Subcutaneous abdominal adipose tissue (tissue), 5 donors: Measurements from ENCODE around the gene GINS2.
A peak's percentile ranks its signal among the peaks of the same experiment; 100 is the strongest.

ENCODE experiments used
- H3K27ac ChIP-seq: one replicate; pipeline ENCODE4 v1.7.0; 2013; ENCODE audit warnings: low read depth, mild to moderate bottlenecking, inconsistent platforms, low read length, moderate library complexity
- H3K27me3 ChIP-seq, 5 donors: one replicate each; pipeline ENCODE4 v1.7.0; 2013; ENCODE audit warnings: low read length in 5 of 5, inconsistent platforms in 1 of 5; ENCODE audit not compliant: control insufficient read depth in 5 of 5, insufficient read depth in 4 of 5
- H3K36me3 ChIP-seq, 5 donors: one replicate each; pipeline ENCODE4 v1.7.0; 2013; ENCODE audit warnings: low read length in 5 of 5; ENCODE audit not compliant: control insufficient read depth in 5 of 5, insufficient read depth in 5 of 5
- H3K4me1 ChIP-seq, 5 donors: one replicate each; pipeline ENCODE4 v1.7.0; 2013; ENCODE audit warnings: low read length in 5 of 5, mild to moderate bottlenecking in 3 of 5, moderate library complexity in 1 of 5; ENCODE audit not compliant: control insufficient read depth in 5 of 5, insufficient read depth in 5 of 5
- H3K4me3 ChIP-seq, 5 donors: one replicate each; pipeline ENCODE4 v1.7.0; 2013; ENCODE audit warnings: low read length in 5 of 5, low read depth in 1 of 5
- H3K9ac ChIP-seq, 5 donors: one replicate each; pipeline ENCODE4 v1.7.0; 2013; ENCODE audit warnings: low read length in 5 of 5, mild to moderate bottlenecking in 4 of 5, moderate library complexity in 3 of 5
- H3K9me3 ChIP-seq, 5 donors: one replicate each; pipeline ENCODE4 v1.7.0; 2013; ENCODE audit warnings: low read length in 5 of 5; ENCODE audit not compliant: control insufficient read depth in 5 of 5
- donor health status: healthy.
- donor health status: healthy.
- donor health status: healthy.
- donor health status: healthy.
- donor health status: healthy.

Gene GINS2

GRCh38 chr16:85673529-85674417 lies 15.0 kb downstream of the GINS2 start:
- H3K36me3 ChIP-seq: peaks cover 20 to 92% (median 63%) of the 10 kb centered on the region in 5 donors
- H3K9ac ChIP-seq: peak overlapping the region in 1 of 5 donors; percentile 6
- H3K27me3 ChIP-seq: no peaks in the 10 kb centered on the region
- H3K27ac ChIP-seq: peak overlapping the region; percentile 51
- H3K9me3 ChIP-seq: no peaks in the 10 kb centered on the region
- peaks cover 0 to 14% (median 11%) of the 10 kb centered on the region in 5 donors for H3K4me1 ChIP-seq
- no peak overlapping the region for H3K4me3 ChIP-seq

GRCh38 chr16:85670840-85671239 lies 17.9 kb downstream of the GINS2 start:
- Histone ChIP-seq H3K4me1 (peaks cover 0 to 14% (median 11%) of the 10 kb centered on the region in 5 donors), H3K36me3 (peaks cover 24 to 96% (median 89%) of the 10 kb centered on the region in 5 donors), H3K9ac (no peak overlapping the region), H3K4me3 (no peak overlapping the region), H3K27me3 (no peaks in the 10 kb centered on the region), H3K9me3 (no peaks in the 10 kb centered on the region), H3K27ac (no peak overlapping the region)

DNA sequence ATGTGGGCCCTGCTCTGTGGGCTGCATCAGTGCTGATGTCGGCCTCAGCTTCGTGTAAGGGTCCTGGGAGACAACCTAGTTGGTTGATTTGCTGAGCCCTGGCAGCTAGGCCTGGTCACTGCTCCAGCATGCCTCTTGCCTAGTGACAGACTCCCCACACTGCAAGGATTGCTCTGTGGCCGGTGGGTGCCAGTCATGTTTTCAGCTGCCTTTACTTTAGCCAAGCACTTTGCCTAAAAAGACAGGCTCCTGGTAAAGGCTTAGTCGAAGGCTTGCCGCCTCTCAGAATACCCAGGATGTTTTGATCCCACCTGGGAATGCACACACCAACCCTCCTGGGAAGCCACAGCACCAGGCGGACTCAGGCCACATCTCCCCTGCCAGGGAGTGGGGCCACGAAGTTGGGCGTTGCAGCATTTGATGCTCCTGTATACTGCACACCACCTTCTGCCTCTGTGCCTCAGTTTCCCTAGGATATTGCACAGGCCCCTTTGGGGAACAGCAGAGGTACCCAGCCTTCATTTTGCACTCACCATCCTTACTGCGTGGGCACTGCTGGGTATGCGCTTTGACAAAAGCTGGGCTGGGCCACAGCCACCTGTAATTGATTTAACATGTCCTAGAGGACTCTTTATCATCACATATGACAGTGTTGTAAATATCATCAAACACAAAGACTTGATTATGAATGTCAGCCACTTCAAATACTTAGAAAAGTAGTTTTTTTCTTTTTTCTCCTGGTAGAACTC lies 19.9 kb downstream of the GINS2 start:
- Histone ChIP-seq H3K4me3 (no peak overlapping the region), H3K27me3 (no peaks in the 10 kb centered on the region), H3K9ac (no peak overlapping the region), H3K4me1 (peaks cover 0 to 9% (median 6%) of the 10 kb centered on the region in 5 donors), H3K9me3 (no peaks in the 10 kb centered on the region), H3K27ac (no peak overlapping the region), H3K36me3 (peaks cover 22 to 96% (median 94%) of the 10 kb centered on the region in 5 donors)

GRCh38 chr16:85667841-85668413 lies 20.8 kb downstream of the GINS2 start:
- no peaks in the 10 kb centered on the region for H3K9me3 ChIP-seq
- no peaks in the 10 kb centered on the region for H3K27me3 ChIP-seq
- peaks cover 19 to 98% (median 96%) of the 10 kb centered on the region in 5 donors for H3K36me3 ChIP-seq
- no peak overlapping the region for H3K27ac ChIP-seq
- H3K9ac ChIP-seq: no peak overlapping the region
- no peak overlapping the region for H3K4me3 ChIP-seq
- H3K4me1 ChIP-seq: peaks cover 0 to 5% (median 0%) of the 10 kb centered on the region in 5 donors

- H3K4me1 ChIP-seq: peaks cover 0 to 5% (median 0%) of the 10 kb centered on the region in 5 donors
- H3K9me3 ChIP-seq: no peaks in the 10 kb centered on the region
- H3K27me3 ChIP-seq: no peaks in the 10 kb centered on the region
- no peak overlapping the region for H3K4me3 ChIP-seq
- no peak overlapping the region for H3K27ac ChIP-seq
- no peak overlapping the region for H3K9ac ChIP-seq
- peaks cover 13 to 98% (median 96%) of the 10 kb centered on the region in 5 donors for H3K36me3 ChIP-seq
Measured at GRCh38 chr16:85667261-85667660, 21.5 kb downstream of the GINS2 start.

DNA sequence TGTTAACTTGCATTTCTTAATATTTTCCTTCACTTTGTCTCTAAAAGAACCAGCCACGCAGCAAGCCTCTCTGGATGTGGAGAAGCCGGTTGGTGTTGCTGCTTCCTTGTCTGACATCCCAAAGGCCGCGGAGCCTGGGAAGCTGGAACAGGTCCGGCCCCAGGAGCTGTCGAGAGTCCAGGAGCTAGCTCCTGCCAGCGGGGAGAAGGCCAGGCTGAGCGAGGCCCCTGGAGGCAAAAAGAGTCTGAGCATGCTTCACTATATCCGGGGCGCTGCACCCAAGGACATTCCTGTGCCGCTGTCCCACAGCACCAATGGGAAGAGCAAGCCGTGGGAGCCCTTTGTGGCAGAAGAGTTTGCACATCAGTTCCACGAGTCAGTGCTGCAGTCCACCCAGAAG lies 22.8 kb downstream of the GINS2 start:
- Histone ChIP-seq H3K4me3 (no peak overlapping the region), H3K27me3 (no peaks in the 10 kb centered on the region), H3K9ac (no peak overlapping the region), H3K4me1 (peaks cover 0 to 5% (median 0%) of the 10 kb centered on the region in 5 donors), H3K9me3 (no peaks in the 10 kb centered on the region), H3K27ac (no peak overlapping the region), H3K36me3 (peaks cover 13 to 100% (median 98%) of the 10 kb centered on the region in 5 donors)

DNA sequence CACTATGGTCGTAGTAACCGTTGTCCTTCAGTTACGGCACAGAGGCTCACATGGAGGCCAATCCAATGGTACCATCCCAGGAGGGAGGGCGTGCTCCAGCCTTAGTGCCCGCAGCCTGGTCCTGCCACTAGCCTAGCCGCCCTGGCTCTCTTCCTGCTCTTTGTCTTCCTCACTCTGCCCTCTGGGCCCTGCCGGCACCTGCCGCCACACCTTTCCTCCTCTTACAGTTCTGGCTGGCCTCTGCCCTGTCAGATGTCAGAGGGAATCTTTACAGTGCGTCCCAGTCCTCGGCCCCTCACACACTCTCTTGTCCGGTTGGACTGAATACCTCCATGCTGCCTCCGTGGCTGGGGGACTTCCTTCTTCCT lies 23.4 kb downstream of the GINS2 start:
- Histone ChIP-seq H3K9ac (no peak overlapping the region), H3K27ac (no peak overlapping the region), H3K27me3 (no peaks in the 10 kb centered on the region), H3K36me3 (peaks cover 10 to 96% (median 94%) of the 10 kb centered on the region in 5 donors), H3K4me1 (peaks cover 0 to 5% (median 0%) of the 10 kb centered on the region in 5 donors), H3K4me3 (no peak overlapping the region), H3K9me3 (no peaks in the 10 kb centered on the region)

GRCh38 chr16:85664580-85665372 lies 24.0 kb downstream of the GINS2 start:
- H3K27me3 ChIP-seq: no peaks in the 10 kb centered on the region
- H3K9ac ChIP-seq: no peak overlapping the region
- no peaks in the 10 kb centered on the region for H3K9me3 ChIP-seq
- peaks cover 0 to 10% (median 3%) of the 10 kb centered on the region in 5 donors for H3K4me1 ChIP-seq
- H3K36me3 ChIP-seq: peaks cover 8 to 95% (median 93%) of the 10 kb centered on the region in 5 donors
- H3K27ac ChIP-seq: no peak overlapping the region
- no peak overlapping the region for H3K4me3 ChIP-seq

DNA sequence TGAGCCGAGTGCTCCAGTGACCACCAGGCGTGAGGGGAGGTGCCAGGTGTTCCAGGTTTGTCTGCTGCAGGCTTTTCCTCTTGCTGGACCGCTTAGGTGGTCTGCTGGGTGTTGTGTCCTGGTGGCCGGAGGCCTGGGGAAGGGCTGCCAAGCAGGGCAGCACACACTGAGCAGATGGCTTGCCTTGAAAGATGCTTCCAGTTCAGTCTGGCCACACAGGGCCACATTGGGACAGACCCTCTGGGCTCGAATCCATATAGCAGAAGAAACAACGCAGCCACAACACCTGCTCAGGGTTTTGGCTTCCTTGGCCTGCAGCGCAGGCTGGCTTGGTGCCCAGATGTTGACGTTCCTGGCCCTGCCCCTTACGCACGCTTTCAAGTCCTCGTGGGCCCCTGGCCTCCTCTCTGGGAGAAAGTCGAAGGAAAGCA lies 24.8 kb downstream of the GINS2 start:
- H3K9ac ChIP-seq: no peak overlapping the region
- H3K4me3 ChIP-seq: no peak overlapping the region
- H3K9me3 ChIP-seq: no peaks in the 10 kb centered on the region
- no peaks in the 10 kb centered on the region for H3K27me3 ChIP-seq
- peaks cover 4 to 94% (median 91%) of the 10 kb centered on the region in 5 donors for H3K36me3 ChIP-seq
- peaks cover 0 to 17% (median 10%) of the 10 kb centered on the region in 5 donors for H3K4me1 ChIP-seq
- H3K27ac ChIP-seq: no peak overlapping the region
